Hepatic stellate cell (primary cell): Measurements from ENCODE around the gene CDIPT.
A peak's percentile ranks its signal among the peaks of the same experiment; 100 is the strongest.

Experiments
- DNase-seq: peaks from one replicate; pipeline ENCODE4 v3.0.0; 2011; ENCODE audit warnings: low spot score

Gene CDIPT

DNA sequence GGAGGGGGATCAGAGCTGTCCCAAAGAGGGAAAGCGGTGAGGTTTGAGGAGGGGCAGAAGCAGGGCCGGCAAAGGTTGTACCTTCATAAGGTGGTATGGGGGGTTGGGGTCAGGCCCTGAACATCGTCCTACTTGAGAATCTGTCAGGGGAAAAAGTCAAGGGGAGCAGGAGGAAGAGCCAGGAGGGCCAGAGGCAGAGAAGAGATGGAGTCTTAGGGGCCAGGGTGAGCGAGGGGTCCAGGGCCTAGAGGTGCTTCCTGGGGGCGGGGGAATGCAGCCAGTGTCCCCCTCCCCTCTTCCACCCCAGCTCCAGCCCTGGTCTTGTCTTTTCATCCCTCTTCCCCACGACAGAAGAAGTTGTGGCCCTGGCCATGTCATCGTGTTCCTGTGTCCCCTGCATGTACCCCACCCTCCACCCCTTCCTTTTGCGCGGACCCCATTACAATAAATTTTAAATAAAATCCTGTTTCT lies 52.3 kb downstream of the CDIPT start:
- DNase-seq = no peak

DNA sequence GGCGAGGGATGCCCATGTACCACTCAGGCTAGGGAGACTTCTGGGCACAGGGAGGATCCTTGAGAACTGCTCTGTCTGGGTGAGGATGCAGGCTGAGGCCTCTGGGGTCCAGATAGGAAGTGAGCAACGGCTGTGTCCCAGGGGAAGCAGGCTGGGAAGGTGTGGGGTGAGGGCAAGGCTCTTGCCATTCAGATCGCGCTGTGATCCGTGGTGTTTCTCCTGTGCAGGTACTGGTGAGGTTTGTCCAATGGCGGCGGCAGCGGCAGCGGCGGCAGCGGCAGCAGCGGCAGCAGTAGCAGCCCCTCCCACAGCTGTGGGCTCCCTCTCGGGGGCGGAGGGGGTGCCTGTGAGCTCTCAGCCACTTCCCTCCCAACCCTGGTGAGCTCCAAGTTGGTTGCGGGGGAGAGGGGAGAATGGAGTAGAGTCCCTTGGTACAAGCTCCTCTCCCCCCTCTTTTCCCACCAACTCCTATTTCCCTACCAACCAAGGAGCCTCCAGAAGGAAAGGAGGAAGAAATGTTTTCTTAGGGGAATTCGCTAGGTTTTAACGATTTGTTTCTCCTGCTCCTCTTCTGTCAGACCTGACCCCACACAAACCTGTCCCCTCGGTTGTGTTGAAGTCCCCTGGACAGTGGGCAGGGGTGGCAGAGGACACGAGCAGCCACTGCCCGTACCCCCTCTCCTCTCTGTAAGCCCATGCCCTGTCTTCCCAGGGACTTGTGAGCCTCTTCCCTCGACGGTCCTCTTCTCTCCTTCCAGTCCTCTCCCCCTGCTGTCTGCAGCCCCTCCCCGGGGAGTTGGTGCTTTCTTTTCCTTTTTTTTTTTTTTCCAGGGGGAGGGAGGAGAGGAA lies 53.0 kb downstream of the CDIPT start:
- DNase-seq = peak; percentile 70

DNA sequence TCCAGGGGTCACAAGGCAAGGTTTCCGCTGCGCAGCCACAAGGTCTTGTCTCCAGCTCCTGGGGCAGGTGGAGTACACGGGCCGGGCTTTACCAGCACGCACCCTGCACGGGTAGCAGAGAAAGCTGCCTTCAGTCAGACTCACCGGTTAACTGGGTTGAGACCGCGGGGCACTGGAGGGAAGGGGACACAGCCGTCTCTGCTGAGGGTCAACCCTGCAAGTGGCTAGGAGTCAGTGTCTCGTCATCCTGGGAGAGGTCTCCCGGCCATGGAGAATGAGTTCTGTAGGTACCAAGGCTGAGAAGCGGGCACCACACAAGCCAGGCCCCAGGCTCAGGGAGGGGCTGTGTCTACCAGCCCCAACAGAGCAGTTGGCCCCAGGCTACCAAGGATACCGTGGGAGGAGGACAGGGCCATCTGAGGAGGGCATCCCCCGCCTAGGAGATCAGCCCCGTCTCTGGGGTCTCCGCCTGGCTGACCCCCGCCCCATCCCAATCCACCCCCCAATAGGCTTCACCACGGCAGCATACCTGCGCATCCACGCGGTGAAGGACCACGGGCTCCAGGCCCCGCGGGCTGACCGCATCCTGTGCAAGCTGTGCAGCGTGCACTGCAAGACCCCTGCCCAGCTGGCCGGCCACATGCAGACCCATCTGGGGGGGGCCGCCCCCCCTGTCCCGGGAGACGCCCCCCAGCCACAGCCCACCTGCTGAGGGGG lies 53.8 kb downstream of the CDIPT start:
- DNase-seq = no peak
